ENCODE measurements around the gene CBFA2T3. TPM values are rescaled to one million over a fixed set of nuclear protein-coding genes. Genes with fewer than 3 reads are reported as not detected.

The CBFA2T3 gene
- total and polyA plus RNA-seq, 2 of the 8 experiments (the other 6 are each of a cell fraction or from before 2014, with no cell fraction given): 0.51 to 1.3 TPM

DNA sequence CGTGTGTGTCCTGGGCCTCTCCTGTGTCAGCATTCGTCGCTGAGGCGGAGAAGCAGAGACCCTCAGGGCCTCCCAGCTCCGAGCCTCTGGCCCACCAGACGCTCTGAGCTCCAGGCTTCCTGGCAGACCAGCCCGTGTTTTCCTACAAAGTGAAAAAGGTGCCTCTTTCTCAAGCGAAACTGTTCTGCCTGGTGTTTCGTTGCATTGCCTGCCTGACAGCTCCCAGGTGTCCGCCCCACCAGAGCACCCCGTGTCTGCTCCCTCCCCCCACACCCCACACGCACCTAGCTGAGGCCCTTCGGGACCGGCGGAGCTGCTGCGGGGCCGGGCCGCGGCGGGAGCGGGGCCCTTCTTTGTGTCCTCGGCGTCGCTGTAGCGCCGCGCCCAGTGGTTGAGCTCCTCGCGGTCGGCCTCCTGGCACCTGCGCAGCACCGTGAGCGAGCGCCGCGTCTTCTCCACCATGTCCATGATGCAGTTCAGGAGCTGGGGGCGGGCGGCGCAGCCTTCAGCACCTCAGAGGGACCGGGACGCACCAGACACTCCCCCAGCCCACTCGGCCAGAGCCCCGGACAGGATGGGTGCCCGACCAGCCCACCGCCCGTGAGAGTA, 95.9 kb downstream of the CBFA2T3 start (continued):
- TF ChIP-seq ASH2L (IDR thresholded peaks at IDR 0.05; ENCODE audit: low read length) (no peak), HDAC6 (IDR thresholded peaks at IDR 0.05; ENCODE audit: low read depth, low read length) (no peak), SIX5 (IDR thresholded peaks at IDR 0.05; ENCODE audit: low read depth, low read length) (no peak), TCF12 (IDR thresholded peaks at IDR 0.05; ENCODE audit: low read depth, low read length) (no peak), CHD1 (IDR thresholded peaks at IDR 0.05; ENCODE audit: low read depth, low read length) (no peak), SP4 (IDR thresholded peaks at IDR 0.05; ENCODE audit: low read length) (no peak)
- TF ChIP-seq, protein P1, sequence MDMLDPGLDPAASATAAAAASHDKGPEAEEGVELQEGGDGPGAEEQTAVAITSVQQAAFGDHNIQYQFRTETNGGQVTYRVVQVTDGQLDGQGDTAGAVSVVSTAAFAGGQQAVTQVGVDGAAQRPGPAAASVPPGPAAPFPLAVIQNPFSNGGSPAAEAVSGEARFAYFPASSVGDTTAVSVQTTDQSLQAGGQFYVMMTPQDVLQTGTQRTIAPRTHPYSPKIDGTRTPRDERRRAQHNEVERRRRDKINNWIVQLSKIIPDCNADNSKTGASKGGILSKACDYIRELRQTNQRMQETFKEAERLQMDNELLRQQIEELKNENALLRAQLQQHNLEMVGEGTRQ (IDR thresholded peaks at IDR 0.05; ENCODE audit: low read length): no peak
